Activated T-cell treated with anti-CD3 and anti-CD28 coated beads for 24 hours (primary cell): ENCODE measurements around the gene PPP1R18.

Experiments
- DNase-seq: peaks from one replicate; pipeline ENCODE4 v3.0.0-alpha.2; 2020; ENCODE audit warnings: low read depth

PPP1R18 gene

DNA sequence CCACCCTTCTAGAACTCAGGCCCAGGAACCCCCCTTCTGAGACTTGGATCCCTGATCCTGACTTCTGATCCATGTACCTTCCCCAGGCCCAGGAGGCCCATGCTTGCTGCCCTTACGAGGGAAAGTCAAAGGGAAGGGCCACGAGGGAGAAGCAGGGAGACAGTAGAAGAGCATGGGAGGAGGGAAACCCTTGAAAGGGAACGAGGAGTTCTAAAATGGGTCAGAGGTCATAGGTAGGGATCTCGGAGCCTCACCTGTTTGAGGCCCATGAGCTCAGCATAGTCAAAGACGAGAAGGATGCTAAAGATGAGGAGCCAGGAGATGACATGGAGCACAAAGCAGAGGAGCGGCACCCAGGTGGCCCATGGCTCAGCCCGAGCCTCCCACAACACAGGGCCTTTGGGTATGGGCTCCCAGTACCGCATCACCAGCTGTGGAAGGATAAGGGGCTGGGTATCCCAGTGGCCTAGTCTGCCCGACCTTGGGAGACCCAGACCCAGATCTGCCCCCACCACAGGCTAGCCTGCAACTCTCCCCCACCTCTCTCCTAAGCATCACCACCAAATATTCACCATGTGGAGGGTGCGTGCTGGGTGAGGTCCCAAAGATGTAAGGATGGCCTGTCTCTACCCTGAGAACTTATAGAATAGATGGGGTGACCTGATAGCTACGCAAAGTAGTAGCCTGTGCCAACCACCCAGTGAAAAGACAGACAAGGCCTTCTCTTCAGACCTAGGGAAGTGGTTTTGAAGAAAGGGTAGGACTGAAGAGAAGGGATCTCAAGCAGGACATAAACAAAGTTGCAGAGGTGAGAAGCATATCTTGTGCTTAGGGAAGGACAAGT lies 2.8 kb upstream of the PPP1R18 start:
- DNase-seq: no peak

GRCh38 chr6:30688569-30688968 lies 2.1 kb upstream of the PPP1R18 start:
- DNase-seq: no peak

- no peak for DNase-seq
Observed at GRCh38 chr6:30687659-30688431, 1.4 kb upstream of the PPP1R18 start.

DNA sequence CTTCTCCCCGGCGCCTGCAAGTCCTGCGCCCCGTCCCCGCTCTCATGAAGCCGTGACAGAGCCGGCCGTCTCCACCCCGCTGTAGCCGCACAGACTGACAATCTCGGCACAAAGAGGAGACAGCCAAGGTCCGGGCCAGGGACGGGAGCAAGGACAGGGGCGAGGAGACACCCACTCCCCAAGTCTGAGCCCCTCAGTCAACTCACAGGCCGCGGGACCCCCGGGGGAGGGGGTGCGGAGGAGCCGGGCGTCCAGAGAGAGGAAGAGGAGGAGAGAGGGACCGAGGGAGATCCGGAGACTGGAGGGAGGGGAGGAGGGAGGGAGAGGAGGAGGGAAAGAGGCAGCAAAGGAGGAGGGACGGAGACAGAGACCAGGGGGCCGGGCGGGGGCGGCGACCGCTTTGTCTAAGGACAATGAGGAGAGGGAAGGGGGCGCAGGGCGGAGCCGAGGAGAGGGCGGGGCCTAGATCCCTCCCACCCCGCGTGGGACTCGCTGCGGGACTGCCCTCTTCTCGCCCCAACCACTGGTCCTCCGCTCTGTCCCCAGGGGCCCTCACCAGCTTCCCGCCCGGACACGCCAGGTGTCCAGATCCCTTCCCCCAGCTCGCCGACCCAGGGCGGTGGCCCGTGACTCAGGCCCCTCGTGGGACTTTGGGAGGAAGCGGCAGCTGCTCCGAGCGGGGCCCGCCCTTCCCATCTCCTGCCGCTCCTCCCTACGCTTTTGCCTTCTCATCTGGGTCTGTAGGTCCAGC lies 638 bp upstream of the PPP1R18 start:
- DNase-seq: peak; percentile 78

GRCh38 chr6:30685157-30686008 lies 1.1 kb downstream of the PPP1R18 start:
- no peak for DNase-seq

DNA sequence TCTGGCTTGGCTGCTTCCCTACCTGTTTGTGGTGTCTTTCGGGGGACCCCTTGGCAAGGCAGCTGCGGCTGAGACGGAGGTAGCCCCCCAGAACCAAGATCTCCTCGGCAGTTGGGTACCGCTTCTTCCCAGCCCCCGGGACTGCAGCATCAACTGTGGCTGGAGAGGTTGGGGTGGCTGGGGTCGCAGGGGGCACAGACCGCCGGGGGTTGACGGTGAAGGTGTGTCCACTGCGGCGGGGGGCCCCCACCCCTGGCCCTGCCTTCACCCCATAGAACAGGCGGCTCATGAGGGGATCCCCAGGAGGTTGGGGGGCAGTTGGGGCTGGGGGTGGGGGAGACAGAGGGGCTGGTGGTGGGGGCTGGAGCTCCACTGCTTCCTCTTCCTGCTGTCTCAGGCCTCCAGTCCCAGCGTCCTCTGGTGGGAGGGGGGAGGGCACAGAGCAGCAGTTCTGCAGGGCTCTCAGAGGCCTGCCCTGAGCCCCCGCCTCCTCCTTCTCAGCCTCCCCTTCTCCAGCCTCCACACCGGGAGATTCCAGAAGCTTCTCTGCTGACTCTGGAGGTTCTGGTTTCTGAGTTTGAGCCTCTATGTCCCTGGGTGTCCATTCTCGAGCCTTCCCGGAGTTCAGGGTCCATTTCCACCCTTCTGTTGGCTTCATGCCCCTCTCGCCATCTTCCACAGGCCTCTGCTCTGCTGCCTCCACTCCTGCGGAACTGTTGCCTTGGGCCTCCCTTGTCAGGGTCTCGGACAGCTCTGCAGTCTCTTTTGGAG lies 1.9 kb downstream of the PPP1R18 start:
- peak; percentile 40 for DNase-seq

DNA sequence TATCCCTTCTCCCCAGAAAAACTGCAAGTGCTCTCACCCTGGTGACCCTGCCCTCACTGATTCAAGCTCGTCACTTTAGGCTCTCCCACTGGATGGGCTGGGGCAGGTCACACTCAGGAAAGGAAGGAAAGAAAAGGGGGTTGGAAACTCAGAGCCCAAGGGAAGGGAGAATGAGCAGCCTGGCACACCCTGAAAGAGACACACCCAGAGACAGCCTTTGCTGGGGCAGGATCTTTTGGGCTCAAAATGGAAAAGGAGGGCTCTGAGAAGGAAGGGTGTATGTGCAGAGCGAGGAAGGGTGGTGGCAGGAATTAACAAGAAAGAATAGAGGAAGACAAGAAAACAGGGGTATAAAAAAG lies 2.5 kb downstream of the PPP1R18 start:
- no peak for DNase-seq

- DNase-seq: no peak
Observed at GRCh38 chr6:30683183-30683979, 3.1 kb downstream of the PPP1R18 start.

- DNase-seq: peak; percentile 78
Observed at GRCh38 chr6:30682143-30683117, 4.0 kb downstream of the PPP1R18 start.

GRCh38 chr6:30681766-30682142 lies 4.7 kb downstream of the PPP1R18 start:
- DNase-seq: no peak

DNA sequence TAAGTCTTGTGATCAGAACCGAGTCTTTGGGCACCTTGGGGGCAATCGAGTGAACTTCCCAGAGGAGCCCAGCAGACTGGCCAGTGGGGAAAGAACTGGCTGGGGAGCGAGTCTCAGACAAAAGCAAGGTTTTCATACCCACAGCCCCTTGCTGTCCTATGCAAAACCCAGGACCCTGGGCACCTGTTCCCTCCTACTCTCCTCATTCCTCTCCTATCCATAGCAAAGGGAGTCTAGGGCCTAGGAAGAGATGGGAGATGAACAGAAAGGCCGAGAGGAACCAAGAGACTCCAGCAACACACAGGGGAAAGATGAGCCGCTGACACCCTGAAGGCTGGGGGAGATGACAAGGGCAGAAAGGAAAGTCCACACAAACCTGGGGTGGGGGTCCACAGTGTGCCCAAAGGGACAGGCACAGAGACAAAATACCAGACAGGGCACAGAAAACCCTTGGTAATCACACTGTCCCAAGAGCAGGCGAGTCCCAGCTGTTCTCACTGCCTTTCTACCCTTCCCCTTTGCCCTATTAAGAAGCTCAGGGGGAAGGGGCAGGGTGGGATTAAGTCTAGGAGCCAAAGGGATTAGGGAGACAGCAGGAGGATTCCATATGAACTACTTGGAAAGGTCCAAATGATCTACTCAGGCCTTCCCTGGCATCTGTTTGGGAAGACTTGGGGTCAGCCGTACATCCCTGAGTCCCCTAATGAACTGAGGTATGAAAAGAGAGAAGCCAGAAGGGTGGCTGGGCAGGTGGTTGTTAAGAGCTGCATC lies 6.5 kb downstream of the PPP1R18 start:
- no peak for DNase-seq

DNA sequence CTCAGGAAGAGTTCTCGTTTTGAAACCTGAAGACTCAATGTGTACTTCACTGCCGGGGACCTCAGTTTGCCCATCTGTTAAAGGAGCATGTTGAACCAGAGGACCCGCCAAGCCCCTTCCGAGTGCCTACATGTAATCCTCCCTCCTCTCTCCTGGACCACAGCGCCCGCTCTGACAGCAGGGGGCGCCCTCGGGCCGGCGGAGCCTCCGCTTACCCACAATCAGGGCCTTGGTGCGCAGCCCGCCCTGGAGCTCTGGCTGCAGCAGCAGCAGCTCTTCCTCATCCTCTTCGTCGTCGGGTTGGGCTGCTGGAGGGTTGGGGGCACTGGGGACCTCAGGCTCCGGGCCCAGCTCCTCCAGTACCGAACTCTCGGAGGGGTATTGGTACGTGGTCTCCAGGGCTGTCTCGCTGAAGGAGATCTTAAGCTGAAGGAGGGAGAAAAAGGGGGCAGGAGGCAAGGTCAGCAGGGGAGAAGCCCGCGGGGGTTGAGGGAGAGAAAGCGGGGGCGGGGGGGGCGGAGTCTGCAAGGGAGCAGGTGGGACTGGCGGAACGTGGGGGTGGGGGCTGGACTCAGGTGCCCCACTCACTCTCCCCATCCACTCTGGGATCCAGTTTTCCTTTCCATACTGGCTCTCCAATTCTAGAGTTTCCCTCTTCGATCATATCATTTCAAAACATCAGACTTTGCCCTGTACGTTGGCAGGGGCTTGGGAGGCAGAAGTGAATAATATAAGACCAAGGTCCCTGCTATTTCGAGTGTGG lies 7.3 kb downstream of the PPP1R18 start:
- peak; percentile 89 for DNase-seq

- no peak for DNase-seq
Observed at GRCh38 chr6:30676660-30677285, 9.7 kb downstream of the PPP1R18 start.

- DNase-seq: peak; percentile 88
Observed at GRCh38 chr6:30672445-30673253, 13.8 kb downstream of the PPP1R18 start, which contains the start of gene DHX16. DHX16 (minus strand) TSS chr6:30673006; CDS start chr6:30672841, 165 bp downstream.

DNA sequence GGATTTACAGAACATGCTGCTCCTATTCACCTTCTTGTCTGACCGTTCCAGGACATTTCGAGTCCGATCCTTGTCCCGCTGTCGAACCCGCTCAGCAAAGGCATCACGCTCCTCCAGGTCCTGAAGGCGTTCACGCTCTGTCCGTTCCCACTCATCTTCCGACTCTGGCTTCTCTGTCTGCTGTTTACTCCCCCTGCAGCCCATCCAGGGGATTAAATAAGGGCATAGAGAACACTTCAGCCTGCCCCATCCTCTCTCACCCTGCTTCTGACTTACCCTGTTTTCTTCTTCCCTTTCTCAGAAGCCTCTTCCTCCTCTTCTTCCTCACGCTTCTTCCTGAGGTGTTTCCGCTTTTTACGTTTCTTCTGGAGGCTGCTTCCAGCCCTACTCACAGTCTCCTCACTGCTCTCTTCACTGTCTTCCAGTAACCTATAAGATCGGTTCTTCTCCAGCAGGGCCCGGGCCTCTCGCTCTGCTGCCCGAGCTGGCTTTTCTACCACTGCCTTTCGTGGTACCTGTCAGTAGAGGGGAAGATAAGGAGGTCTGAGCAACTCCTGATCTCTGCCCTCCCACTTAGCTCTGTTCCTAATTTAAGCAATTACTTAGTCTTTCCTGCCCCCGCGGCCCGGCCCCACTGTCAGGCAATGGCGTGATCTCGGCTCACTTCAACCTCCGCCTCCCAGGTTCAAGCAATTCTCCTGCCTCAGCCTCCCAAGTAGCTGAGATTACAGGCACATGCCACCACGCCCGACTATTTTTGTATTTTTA lies 15.5 kb downstream of the PPP1R18 start:
- DNase-seq: no peak
